GM12865 (cell line): ENCODE results near the gene PARVA.

Experiments used
- DNase-seq: peaks from one replicate; pipeline ENCODE4 v3.0.0; 2010; ENCODE audit warnings: low read depth
- H3K4me3 ChIP-seq: 2 replicates; pipeline ENCODE4 v1.5.1; 2011; ENCODE audit warnings: mild to moderate bottlenecking, low read depth, low read length, control low read depth
- CTCF ChIP-seq: IDR thresholded peaks from 2 replicates; pipeline ENCODE4 v1.5.1; 2011; ENCODE audit warnings: low read length, control low read depth, low read depth, inconsistent platforms; ENCODE audit not compliant: insufficient read depth; ENCODE audit errors: missing control alignments

PARVA gene

GRCh38 chr11:12420040-12420439 is 42.7 kb downstream of the PARVA start:
- no peak overlapping the region for H3K4me3 ChIP-seq
- no peak for TF ChIP-seq CTCF
- DNase-seq = no peak

GRCh38 chr11:12420706-12421105 is 43.3 kb downstream of the PARVA start:
- DNase-seq = no peak
- H3K4me3 ChIP-seq = no peak overlapping the region
- no peak for TF ChIP-seq CTCF

GRCh38 chr11:12421386-12421785 is 44.0 kb downstream of the PARVA start:
- DNase-seq = no peak
- no peak overlapping the region for H3K4me3 ChIP-seq
- TF ChIP-seq CTCF = no peak

- DNase-seq = no peak
- H3K4me3 ChIP-seq = no peak overlapping the region
- TF ChIP-seq CTCF = no peak
These were observed 48.8 kb downstream of the PARVA start for GRCh38 chr11:12426176-12426575.

- no peak for TF ChIP-seq CTCF
- no peak overlapping the region for H3K4me3 ChIP-seq
These were observed 51.8 kb downstream of the PARVA start for GRCh38 chr11:12429155-12429554.

GRCh38 chr11:12430351-12430750 is 53.0 kb downstream of the PARVA start:
- no peak for TF ChIP-seq CTCF
- DNase-seq = no peak

More at GRCh38 chr11:12429155-12429554, 51.8 kb downstream of the PARVA start:
- no peak for DNase-seq

GRCh38 chr11:12430954-12431595 is 53.7 kb downstream of the PARVA start:
- TF ChIP-seq CTCF = no peak
- H3K4me3 ChIP-seq = no peak overlapping the region
- no peak for DNase-seq

More at GRCh38 chr11:12430351-12430750, 53.0 kb downstream of the PARVA start:
- H3K4me3 ChIP-seq = no peak overlapping the region
